Coronary artery (tissue), 2 donors: ENCODE measurements around the gene LATS2.
"Not testable (repeated sequence)": the region's sequence is repeated elsewhere in the genome, so short reads cannot be mapped to it uniquely, and the experiment has no call there.

Experiments
- DNase-seq: peaks from one replicate; pipeline ENCODE4 v3.0.0-alpha.2; 2017; ENCODE audit warnings: low spot score
- H3K27ac ChIP-seq, 2 donors: fragments of 200-600 bp; sonication (generic); one replicate each; pipeline ENCODE4 v1.5.1; 2016 to 2019
- H3K4me3 ChIP-seq: fragments of 200-600 bp; sonication (generic); 2 replicates; pipeline ENCODE4 v1.5.1; 2016; ENCODE audit warnings: mild to moderate bottlenecking, moderate library complexity
- CTCF ChIP-seq: fragments of 200-600 bp; sonication (generic); IDR thresholded peaks from one replicate; pipeline ENCODE4 v1.5.1; 2019; ENCODE audit warnings: antibody characterized with exemption

The LATS2 gene

GRCh38 chr13:20938302-20938701 lies 123.1 kb downstream of the LATS2 start:
- Histone ChIP-seq H3K4me3 (no peak overlapping the region), H3K27ac (no peak overlapping the region)
- DNase-seq = no peak
- TF ChIP-seq CTCF = no peak

- Histone ChIP-seq H3K27ac (no peak overlapping the region), H3K4me3 (no peak overlapping the region)
- DNase-seq = no peak
- TF ChIP-seq CTCF = no peak
Observed at GRCh38 chr13:20927596-20928257, 133.7 kb downstream of the LATS2 start.

- H3K27ac ChIP-seq, H3K4me3 ChIP-seq, DNase-seq: not testable (repeated sequence)
Observed at GRCh38 chr13:20925395-20925790, 136.0 kb downstream of the LATS2 start.

GRCh38 chr13:20924758-20925394 lies 136.5 kb downstream of the LATS2 start:
- no peak overlapping the region for H3K27ac ChIP-seq
- DNase-seq = no peak
- TF ChIP-seq CTCF = no peak
- no peak overlapping the region for H3K4me3 ChIP-seq

GRCh38 chr13:20923272-20923671 lies 138.1 kb downstream of the LATS2 start:
- TF ChIP-seq CTCF = no peak
- Histone ChIP-seq H3K27ac (no peak overlapping the region), H3K4me3 (no peak overlapping the region)
- DNase-seq = no peak
